Thyroid gland (tissue), 4 donors: Measurements from ENCODE around the gene TSPAN31.

Experiments used
- POLR2A ChIP-seq, 2 donors: fragments of 450-650 bp; IDR thresholded peaks; one replicate each; pipeline ENCODE4 v1.6.1; 2017; ENCODE audit warnings: antibody characterized with exemption in 2 of 2, mild to moderate bottlenecking in 2 of 2, moderate library complexity in 1 of 2
- TF ChIP-seq, protein P1 (sequence below), 6 experiments: fragments of 200-600 bp in 3 of 6; fragments of 450-650 bp in 3 of 6; sonication (generic) in 3 of 6; IDR thresholded peaks; one replicate each; pipeline ENCODE4 v1.5.1; 2016 to 2019; ENCODE audit warnings: antibody characterized with exemption in 6 of 6, mild to moderate bottlenecking in 2 of 6, inconsistent platforms in 1 of 6, moderate library complexity in 1 of 6

DNA sequence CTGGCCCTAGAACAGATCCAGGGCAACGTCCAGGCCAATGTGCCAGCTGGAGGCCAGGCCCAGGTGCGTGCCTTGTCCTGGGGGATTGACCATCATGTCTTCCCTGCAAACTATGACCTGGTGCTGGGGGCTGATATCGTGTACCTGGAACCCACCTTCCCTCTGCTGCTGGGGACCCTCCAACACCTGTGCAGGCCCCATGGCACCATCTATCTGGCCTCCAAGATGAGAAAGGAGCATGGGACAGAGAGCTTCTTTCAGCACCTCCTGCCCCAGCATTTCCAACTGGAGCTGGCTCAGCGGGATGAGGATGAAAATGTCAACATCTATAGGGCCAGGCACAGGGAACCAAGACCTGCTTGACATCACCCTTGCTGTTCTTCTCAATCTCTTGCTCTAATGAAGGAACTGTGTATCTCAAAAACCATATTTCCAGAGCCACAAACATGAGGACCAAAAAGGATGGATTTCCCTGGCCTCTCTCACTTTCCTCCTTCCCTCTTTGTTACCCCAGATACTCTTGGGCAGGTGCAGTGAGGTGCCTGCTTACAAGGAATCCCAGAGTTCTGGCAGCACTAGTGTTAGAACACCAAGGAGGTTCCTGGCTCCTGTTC is 35.6 kb downstream of the TSPAN31 start:
- TF ChIP-seq, protein P1, sequence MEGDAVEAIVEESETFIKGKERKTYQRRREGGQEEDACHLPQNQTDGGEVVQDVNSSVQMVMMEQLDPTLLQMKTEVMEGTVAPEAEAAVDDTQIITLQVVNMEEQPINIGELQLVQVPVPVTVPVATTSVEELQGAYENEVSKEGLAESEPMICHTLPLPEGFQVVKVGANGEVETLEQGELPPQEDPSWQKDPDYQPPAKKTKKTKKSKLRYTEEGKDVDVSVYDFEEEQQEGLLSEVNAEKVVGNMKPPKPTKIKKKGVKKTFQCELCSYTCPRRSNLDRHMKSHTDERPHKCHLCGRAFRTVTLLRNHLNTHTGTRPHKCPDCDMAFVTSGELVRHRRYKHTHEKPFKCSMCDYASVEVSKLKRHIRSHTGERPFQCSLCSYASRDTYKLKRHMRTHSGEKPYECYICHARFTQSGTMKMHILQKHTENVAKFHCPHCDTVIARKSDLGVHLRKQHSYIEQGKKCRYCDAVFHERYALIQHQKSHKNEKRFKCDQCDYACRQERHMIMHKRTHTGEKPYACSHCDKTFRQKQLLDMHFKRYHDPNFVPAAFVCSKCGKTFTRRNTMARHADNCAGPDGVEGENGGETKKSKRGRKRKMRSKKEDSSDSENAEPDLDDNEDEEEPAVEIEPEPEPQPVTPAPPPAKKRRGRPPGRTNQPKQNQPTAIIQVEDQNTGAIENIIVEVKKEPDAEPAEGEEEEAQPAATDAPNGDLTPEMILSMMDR (IDR thresholded peaks at IDR 0.05) = no peak
- no peak for TF ChIP-seq POLR2A (IDR thresholded peaks at IDR 0.05)
